ENCODE data around the gene SP7.
A peak's percentile ranks its signal among the peaks of the same experiment; 100 is the strongest.
"Not testable (repeated sequence)": the region's sequence is repeated elsewhere in the genome, so short reads cannot be mapped to it uniquely, and the experiment has no call there.

The SP7 gene

GRCh38 chr12:53336181-53336681 is at the start of gene SP7:
TSS of gene SP7 (minus strand) at chr12:53336354. CDS start at chr12:53335646, 708 bp downstream.
- no peak for FAIRE-seq

- FAIRE-seq, result no peak
Measured at GRCh38 chr12:53383258-53383657, 47.1 kb upstream of the SP7 start.

- FAIRE-seq, result no peak
Measured at GRCh38 chr12:53381731-53382630, 45.8 kb upstream of the SP7 start.

- no peak for FAIRE-seq
Measured at GRCh38 chr12:53380794-53381730, 44.9 kb upstream of the SP7 start.

DNA sequence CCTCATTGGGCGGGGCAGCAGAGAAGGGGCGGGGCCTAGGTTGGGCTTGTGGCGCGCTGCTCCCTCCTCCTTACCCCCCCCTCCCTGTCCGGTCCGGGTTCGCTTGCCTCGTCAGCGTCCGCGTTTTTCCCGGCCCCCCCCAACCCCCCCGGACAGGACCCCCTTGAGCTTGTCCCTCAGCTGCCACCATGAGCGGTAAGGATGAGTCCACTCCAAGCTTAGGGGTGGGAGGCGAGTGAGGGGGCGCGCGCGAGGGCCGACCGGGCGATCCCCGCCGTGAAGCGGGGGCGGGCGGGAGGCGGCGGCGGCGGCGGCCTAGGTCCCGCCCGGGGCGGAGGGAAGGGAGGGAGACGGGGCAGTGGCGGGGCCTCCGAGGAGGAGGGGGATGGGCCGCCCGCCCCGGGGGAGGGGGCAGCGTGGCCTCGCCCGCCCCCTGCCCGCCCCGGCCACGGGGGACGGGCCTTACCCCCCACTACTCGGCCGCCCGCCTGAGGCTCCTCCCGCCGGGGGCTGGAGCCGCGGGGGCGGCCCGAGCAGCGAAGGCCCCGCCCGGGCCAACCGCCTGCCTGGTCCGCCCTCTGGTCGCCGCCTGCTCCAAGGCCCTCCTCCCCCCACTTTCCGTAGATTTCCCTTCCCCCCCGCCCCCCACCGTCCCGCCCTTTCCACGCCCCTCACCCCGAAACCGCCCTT is 44.1 kb upstream of the SP7 start, which contains the start of gene SP1:
TSS of gene SP1 (plus strand) at position 73 of the 690 bp plus-strand sequence. CDS start at position 189, 116 bp downstream.
- no peak for FAIRE-seq

DNA sequence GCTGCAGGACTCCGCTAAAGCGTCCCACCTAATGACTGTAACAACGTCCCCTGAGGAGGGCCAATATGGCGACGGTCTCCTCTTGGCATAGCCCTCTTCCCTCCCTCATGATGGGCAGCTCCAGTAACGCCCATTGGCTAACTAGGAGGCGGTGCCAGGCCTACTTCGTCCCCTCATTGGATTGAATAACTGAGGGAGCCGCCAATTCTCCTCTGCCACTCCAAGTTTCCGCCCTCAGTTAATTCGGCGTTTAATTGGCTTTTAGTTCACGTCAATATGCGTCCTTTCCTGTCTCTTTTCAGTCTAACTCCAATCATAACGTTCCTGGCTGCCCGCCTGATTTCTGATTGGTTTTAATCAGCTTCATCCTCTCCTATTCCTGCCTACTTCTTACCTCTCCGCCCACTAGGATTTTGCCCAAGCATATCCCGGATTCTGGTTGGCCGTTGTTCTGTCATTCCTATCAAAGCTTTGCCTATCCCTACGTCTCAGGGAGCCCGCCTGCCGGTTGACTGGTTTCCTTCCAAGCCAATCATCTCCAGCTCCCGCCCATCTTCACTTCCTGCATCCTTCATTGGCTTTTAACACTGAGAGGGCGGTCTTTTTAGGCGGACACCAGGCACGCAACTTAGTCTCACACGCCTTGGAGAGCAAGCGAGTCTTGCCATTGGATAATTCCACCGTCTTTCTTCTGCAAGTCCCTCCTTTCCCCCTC is 43.4 kb upstream of the SP7 start:
- FAIRE-seq, result peak; percentile 98

- FAIRE-seq, result no peak
Measured at GRCh38 chr12:53378724-53379388, 42.7 kb upstream of the SP7 start.

- FAIRE-seq, result no peak
Measured at GRCh38 chr12:53378222-53378621, 42.1 kb upstream of the SP7 start.

- FAIRE-seq, result no peak
Measured at GRCh38 chr12:53376747-53377146, 40.6 kb upstream of the SP7 start.

- FAIRE-seq, result not testable (repeated sequence)
Measured at GRCh38 chr12:53374277-53374676, 38.1 kb upstream of the SP7 start.

DNA sequence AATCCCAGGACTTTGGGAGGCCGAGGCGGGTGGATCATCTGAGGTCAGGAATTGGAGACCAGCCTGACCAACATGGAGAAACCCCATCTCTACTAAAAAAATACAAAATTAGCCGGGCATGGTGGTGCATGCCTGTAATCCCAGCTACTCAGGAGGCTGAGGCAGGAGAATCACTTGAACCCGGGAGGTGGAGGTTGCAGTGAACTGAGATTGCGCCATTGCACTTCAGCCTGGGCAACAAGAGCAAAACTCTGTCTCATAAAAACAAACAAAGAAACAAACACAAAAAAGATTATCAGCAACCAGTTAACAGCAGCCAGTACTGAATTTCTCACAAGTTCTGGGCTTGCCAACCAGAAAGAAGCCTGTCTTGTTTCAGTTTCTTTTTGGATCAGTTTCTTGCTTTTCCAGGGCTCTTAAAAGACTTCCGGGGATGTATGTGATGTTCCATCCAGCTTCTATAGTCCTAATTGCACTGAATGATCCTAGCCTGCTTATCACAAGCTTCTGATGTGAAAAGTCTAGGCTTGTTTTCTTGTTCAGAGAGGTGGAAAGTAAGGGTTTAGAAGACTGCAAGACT is 37.5 kb upstream of the SP7 start:
- not testable (repeated sequence) for FAIRE-seq

GRCh38 chr12:53365245-53365904 is 29.2 kb upstream of the SP7 start:
- FAIRE-seq, result no peak

- FAIRE-seq, result not testable (repeated sequence)
Measured at GRCh38 chr12:53361638-53362037, 25.5 kb upstream of the SP7 start.

DNA sequence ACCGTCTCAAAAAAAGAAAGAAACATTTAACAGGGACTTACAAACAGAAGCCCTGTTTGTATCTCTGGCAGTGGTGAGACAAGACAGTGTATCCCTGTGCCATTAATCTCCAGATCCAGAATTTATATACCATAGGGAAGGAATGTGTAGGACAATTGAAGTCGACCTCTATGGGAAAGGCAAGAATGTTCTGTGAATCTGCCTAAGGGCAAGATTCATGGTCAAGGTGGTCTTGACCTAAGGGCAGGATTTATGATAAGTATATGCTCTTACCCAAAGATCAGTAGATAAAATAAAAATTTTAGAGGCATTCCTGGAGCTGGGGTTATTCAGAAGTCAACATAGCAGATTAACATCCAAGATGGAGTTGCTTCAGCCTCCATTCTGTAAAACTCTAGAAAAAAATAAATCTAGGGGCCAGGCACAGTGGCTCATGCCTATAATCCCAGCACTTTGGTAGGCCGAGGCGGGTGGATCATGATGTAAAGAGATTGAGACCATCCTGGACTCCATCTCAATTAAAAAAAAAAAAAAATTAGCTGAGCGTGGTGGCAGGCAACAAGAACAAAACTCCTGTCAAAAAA is 22.8 kb upstream of the SP7 start:
- no peak for FAIRE-seq

DNA sequence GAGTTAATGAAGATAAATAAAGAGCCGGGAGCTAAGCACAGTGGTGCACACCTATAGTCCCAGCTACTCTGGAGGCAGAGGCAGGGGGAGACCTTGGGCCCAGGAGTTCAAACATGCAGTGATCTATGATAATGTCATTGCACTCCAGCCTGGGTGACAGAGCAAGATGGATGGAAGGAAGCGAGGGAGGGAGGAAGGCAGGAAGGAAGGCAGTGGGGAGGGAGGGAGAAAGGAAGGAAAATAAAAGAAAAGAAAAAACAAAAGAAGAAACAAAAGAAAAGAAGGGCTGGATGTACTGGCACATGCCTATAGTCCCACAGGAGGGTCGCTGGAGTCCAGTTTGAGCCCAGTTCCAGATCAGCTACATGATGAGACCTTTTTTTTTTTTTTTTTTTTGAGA is 19.0 kb upstream of the SP7 start:
- FAIRE-seq, result no peak

DNA sequence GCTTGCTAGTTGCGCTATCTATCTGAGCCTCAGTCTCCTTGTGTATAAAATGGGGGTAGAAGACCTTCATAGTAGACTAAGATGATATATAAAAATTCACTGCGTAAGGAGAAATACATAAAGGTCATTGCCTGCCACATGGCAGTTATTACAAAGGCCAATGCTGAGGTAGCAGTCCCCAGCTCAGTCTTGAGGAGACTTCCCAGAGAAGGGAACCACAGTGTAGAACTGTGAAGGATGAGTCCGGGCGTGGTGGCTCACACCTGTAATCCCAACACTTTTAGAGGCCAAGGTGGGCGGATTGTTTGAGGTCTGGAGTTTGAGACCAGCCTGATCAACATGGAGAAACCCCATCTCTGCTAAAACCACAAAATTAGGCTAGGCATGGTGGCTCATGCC is 17.1 kb upstream of the SP7 start:
- no peak for FAIRE-seq

GRCh38 chr12:53352331-53353256 is 16.4 kb upstream of the SP7 start:
- peak; percentile 26 for FAIRE-seq

DNA sequence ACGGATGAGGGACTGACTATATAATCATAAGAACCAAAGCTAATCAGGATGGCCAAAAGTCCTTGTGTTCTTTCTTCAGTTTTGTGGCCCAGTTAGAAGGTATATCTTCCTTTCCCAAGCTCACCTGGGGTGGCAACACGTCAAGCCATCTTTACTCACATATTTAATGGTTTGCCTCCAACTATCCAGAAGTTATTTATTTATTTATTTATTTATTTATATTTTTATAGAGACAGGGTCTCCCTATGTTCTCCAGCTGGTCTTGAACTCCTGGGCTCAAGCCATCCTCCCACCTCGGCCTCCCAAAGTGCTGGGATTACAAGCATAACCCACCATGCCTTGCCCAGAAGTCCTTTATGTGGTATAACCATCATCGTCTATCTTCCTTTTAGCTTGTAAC is 11.8 kb upstream of the SP7 start:
- FAIRE-seq, result no peak

DNA sequence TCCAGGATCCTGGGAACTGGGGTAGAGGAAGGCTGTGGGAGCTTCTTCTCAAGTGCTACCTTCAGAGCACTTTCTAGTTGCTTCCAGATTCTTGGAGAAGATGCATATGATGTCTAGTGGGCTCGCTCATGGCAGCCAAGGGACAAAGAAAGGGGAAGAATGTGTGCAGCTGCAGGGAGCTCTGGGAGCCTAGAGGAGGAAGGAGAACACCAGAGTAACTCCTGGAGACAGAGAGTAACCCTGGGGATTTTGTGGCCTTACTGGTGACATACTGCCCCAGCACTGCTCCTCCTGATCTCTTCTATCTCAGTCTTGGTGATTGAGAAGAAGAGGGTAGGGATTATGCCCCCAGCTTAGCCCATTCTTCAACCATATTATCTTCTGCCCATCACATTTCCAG is 10.3 kb upstream of the SP7 start:
- no peak for FAIRE-seq

All from TTC549 (cell line).